HEK293 (cell line): Measurements from ENCODE around the gene RASA4B.
"Not testable (repeated sequence)": the region's sequence is repeated elsewhere in the genome, so short reads cannot be mapped to it uniquely, and the experiment has no call there.

ENCODE experiments used
- OVOL3 ChIP-seq: fragments of 450-650 bp; formaldehyde crosslinking; IDR thresholded peaks from 2 replicates; pipeline ENCODE4 v1.5.1; 2016; ENCODE audit warnings: missing biosample characterization, missing genetic modification characterization
- ZNF24 ChIP-seq: fragments of 450-650 bp; formaldehyde crosslinking; IDR thresholded peaks from 2 replicates; pipeline ENCODE4 v1.5.1; 2016; ENCODE audit warnings: missing biosample characterization, missing genetic modification characterization
- ZNF274 ChIP-seq, 2 experiments: fragments of 200-500 bp in 1 of 2; fragments of 450-650 bp in 1 of 2; sonication (Bioruptor generic) in 1 of 2; formaldehyde crosslinking in 1 of 2; IDR thresholded peaks; 2 replicates each; pipeline versions ENCODE4 v1.5.1 to v1.6.1; 2014 to 2016; ENCODE audit warnings: borderline replicate concordance in 1 of 2, inconsistent platforms in 1 of 2, low read length in 1 of 2, missing biosample characterization in 1 of 2, missing genetic modification characterization in 1 of 2
- ZNF311 ChIP-seq: fragments of 450-650 bp; formaldehyde crosslinking; IDR thresholded peaks from 2 replicates; pipeline ENCODE4 v1.5.1; 2017; ENCODE audit warnings: missing biosample characterization, missing genetic modification characterization, borderline replicate concordance
- ZNF335 ChIP-seq: fragments of 450-650 bp; formaldehyde crosslinking; conservative IDR thresholded peaks from 2 replicates; pipeline ENCODE4 v1.5.1; 2016; ENCODE audit warnings: missing biosample characterization, missing genetic modification characterization
- ZNF423 ChIP-seq: fragments of 450-650 bp; formaldehyde crosslinking; IDR thresholded peaks from 2 replicates; pipeline ENCODE4 v1.5.1; 2016; ENCODE audit warnings: missing biosample characterization, missing genetic modification characterization
- TF ChIP-seq, protein P1 (sequence below): fragments of 450-650 bp; formaldehyde crosslinking; IDR thresholded peaks from 2 replicates; pipeline ENCODE4 v1.5.1; 2016; ENCODE audit warnings: missing biosample characterization, missing genetic modification characterization
- TF ChIP-seq, protein P2 (sequence below): fragments of 450-650 bp; formaldehyde crosslinking; IDR thresholded peaks from 2 replicates; pipeline ENCODE4 v1.5.1; 2017; ENCODE audit warnings: missing biosample characterization, missing genetic modification characterization

DNA sequence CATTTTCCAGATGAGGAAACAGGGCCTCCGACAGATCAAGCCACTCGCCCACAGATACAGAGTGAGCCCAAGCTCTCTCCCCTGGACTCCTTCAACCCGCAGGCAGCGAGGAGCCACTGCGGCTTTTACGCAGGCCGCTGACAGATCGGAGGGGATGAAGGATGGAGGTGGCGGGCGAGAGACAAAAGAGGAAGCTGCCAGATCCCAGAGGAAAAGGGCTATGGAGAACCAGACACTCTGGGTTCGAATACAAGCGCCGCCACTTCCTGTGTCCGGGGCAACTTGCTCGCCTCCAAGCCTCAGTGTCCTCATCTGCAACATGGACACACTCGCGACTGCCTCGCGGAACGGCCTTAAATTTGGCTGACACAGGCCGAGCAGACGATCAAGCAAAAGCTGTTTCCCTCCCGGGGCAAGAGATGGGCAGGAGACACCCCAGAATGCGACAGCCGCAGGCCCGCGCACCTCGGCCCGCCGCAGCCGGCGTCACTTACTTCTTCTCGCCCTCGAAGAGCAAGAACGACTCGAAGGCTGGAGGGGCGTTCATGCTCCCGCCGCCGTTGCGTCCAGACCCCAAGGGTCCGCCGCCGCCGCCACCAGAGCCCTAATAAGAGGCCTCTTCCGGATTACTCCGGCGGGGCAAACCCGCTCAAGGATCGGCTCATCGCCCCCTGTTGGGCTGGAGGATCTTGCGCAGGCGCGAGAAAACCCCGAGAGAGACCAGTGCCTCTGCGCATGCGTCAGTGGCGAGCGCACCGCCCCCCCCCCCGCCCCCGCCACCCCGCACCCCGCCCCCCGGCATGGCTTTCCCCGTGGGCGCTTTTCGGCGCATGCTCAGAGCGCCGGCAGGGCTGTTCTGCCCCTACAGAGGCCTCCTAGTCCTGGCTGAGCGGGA is 39.0 kb downstream of the RASA4B start, which contains the start of gene POLR2J:
- TF ChIP-seq, protein P1, sequence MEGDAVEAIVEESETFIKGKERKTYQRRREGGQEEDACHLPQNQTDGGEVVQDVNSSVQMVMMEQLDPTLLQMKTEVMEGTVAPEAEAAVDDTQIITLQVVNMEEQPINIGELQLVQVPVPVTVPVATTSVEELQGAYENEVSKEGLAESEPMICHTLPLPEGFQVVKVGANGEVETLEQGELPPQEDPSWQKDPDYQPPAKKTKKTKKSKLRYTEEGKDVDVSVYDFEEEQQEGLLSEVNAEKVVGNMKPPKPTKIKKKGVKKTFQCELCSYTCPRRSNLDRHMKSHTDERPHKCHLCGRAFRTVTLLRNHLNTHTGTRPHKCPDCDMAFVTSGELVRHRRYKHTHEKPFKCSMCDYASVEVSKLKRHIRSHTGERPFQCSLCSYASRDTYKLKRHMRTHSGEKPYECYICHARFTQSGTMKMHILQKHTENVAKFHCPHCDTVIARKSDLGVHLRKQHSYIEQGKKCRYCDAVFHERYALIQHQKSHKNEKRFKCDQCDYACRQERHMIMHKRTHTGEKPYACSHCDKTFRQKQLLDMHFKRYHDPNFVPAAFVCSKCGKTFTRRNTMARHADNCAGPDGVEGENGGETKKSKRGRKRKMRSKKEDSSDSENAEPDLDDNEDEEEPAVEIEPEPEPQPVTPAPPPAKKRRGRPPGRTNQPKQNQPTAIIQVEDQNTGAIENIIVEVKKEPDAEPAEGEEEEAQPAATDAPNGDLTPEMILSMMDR (tag by site-specific recombination) = not testable (repeated sequence)
- TF ChIP-seq ZNF24; ZNF311 (tag by site-specific recombination); ZNF335; ZNF274 (IDR thresholded peaks at IDR 0.05; ENCODE audit: low read length); ZNF274 (tag by site-specific recombination; IDR thresholded peaks at IDR 0.05; ENCODE audit: borderline replicate concordance); OVOL3 (tag by site-specific recombination); ZNF423 (tag by site-specific recombination): not testable (repeated sequence)
- TF ChIP-seq, protein P2, sequence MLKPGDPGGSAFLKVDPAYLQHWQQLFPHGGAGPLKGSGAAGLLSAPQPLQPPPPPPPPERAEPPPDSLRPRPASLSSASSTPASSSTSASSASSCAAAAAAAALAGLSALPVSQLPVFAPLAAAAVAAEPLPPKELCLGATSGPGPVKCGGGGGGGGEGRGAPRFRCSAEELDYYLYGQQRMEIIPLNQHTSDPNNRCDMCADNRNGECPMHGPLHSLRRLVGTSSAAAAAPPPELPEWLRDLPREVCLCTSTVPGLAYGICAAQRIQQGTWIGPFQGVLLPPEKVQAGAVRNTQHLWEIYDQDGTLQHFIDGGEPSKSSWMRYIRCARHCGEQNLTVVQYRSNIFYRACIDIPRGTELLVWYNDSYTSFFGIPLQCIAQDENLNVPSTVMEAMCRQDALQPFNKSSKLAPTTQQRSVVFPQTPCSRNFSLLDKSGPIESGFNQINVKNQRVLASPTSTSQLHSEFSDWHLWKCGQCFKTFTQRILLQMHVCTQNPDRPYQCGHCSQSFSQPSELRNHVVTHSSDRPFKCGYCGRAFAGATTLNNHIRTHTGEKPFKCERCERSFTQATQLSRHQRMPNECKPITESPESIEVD = not testable (repeated sequence)
